Retinal pigment epithelial cell (primary cell): ENCODE results near the gene JAZF1.
A peak's percentile ranks its signal among the peaks of the same experiment; 100 is the strongest.

ENCODE experiments used
- DNase-seq: peaks from one replicate; pipeline ENCODE4 v3.0.0-alpha.2; 2010; ENCODE audit warnings: low read depth
- H3K4me3 ChIP-seq: 2 replicates; pipeline ENCODE4 v1.5.1; 2011; ENCODE audit warnings: mild to moderate bottlenecking, low read length, control low read depth, moderate library complexity
- TF ChIP-seq, protein P1 (sequence below): conservative IDR thresholded peaks from 2 replicates; pipeline ENCODE4 v1.5.1; 2011; ENCODE audit warnings: low read depth, low read length, control low read depth, inconsistent platforms

The JAZF1 gene

DNA sequence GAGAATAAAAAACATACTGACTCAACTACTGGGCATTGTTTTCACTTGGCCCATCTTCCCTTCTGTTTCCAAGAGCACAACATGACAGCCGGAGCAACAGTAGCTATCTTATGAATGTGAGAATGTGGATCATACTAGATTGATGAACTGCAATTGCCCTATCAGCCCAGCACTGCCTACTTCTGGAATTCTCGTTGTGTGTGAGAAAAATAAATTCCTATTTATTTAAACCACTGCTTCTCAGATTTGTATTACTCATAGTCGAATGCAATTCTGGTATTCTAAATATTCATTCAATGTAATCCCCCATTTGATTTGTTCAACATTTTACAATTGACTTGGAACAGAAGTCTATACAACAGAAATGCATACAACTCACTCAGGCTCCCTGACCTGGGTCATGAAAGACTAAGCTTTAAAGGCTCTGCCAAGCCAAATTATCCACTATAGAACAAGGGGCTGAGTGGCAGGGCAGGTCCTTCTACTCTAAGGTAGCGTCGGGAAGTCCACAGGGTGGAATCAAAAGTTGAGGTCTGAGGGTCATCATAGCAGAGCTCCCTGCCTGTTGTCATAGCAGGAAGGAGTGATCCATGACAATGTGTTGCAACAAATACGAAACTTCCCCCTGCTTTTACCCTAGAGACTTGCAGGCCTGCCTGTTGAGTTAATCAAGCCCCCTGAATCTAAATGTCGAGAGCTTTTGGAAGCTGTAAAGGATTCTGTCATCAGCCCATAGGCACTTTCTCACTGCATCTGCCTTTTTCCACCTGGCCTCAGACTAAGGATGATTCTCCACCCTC, 12.4 kb upstream of the JAZF1 start:
- TF ChIP-seq, protein P1, sequence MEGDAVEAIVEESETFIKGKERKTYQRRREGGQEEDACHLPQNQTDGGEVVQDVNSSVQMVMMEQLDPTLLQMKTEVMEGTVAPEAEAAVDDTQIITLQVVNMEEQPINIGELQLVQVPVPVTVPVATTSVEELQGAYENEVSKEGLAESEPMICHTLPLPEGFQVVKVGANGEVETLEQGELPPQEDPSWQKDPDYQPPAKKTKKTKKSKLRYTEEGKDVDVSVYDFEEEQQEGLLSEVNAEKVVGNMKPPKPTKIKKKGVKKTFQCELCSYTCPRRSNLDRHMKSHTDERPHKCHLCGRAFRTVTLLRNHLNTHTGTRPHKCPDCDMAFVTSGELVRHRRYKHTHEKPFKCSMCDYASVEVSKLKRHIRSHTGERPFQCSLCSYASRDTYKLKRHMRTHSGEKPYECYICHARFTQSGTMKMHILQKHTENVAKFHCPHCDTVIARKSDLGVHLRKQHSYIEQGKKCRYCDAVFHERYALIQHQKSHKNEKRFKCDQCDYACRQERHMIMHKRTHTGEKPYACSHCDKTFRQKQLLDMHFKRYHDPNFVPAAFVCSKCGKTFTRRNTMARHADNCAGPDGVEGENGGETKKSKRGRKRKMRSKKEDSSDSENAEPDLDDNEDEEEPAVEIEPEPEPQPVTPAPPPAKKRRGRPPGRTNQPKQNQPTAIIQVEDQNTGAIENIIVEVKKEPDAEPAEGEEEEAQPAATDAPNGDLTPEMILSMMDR = no peak
- H3K4me3 ChIP-seq = no peak overlapping the region
- DNase-seq = peak; percentile 60

DNA sequence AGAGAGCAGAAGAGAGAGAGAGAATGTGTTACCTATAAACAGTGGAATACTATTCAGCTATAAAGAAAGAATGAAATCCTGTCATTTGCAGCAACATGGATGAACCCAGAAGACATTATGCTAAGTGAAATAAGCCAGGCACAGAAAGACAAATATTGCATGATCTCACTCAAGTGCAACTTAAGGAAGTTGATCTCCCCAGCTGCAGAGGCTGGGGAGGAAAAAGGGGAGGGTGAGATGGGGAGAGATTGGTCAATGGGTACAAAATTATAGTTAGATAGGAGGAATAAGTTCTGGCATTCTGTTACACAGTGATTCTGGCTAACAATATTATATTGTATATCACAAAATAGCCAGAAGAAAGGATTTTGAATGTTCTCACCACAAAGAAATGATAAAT, 11.2 kb upstream of the JAZF1 start:
- TF ChIP-seq, protein P1 = no peak
- H3K4me3 ChIP-seq = no peak overlapping the region
- no peak for DNase-seq

DNA sequence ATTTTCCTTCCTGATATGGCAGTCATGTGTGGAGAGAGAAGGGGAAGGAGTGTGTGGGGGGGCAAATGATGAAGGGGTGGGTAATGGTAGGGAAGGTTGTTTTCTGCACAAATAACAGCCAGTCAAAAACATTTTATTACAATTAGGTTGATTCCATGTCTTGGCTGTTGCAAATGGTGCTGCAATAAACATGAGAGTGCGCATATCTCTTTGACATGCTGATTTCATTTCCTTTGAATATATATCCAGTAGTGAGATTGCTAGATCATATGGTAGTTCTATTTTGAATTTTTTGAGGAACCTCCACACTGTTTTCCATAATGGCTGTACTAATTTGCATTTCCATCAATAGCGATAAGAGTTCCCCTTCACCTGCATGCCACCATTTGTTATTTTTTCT, 10.6 kb upstream of the JAZF1 start:
- no peak overlapping the region for H3K4me3 ChIP-seq
- TF ChIP-seq, protein P1 = no peak
- no peak for DNase-seq

DNA sequence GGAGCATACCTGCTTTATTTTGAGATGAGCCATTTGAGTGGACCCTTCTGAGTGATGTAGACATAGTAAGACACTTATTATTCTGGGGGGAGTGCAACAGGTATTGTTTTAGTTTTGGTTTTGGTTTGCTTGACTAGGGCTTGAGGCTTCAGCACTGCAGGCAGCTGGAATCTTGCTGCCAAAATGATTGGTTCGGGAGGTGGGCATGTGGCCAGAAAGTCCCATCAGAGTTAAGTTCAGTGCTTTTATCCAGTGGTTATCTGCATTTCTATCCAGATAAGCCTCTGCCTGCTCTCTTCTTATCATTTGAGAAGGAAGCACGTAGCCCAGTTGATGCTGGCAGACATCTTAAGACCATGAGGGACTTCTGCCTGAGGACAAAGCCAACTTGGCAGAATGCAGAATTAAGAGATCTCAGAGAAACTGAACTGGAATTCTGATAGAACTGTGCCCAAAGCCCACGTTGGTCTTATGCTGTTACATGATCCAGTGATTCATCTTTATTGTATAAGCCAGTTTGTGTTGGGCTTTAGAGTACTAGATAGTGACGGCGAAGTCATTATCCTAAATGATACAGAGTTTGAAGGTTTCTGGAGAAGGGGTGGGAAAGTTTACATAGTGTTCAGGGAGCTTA, 9.6 kb upstream of the JAZF1 start:
- TF ChIP-seq, protein P1 = no peak

DNA sequence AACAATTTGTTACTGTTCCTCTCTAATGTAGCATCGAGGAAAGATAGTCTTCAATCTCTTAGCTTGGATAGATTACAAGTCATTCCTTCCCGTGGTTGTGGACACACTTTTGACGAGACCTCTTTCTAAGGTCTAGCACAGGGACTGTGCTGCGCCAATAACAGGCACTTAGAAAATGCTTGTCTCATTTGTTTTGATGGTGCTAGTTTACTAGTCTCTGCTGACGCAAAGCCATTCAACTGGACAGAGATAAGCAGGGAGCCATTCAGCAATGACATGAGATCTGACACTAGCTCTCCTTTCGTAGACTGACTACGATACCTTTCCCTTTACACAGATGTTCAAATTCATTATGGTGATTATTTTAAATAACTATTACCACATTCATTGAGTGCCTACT, 6.4 kb upstream of the JAZF1 start:
- TF ChIP-seq, protein P1 = no peak
- DNase-seq = no peak
- no peak overlapping the region for H3K4me3 ChIP-seq

More for the DNA sequence above, 9.6 kb upstream of the JAZF1 start:
- DNase-seq = no peak
- no peak overlapping the region for H3K4me3 ChIP-seq

DNA sequence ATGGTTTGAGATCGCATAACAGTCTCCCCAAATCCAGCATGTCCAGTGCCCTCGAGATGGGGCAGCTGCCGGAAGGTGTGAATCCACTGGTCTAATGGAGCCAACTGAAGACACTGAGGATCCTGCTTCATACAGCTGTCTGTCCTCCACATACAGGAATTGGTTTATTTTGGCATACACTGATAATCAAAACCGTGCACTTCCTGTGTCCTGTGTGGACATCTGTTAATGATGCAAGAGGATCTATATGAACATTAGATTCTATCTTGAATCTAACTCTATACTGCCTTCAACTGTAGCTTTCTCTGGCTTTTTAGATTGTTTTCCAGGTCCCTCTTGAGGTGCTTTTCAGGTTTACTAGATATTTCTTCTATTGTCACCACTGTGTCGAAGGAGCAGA, 3.0 kb upstream of the JAZF1 start:
- TF ChIP-seq, protein P1 = no peak
- DNase-seq = no peak
- no peak overlapping the region for H3K4me3 ChIP-seq

DNA sequence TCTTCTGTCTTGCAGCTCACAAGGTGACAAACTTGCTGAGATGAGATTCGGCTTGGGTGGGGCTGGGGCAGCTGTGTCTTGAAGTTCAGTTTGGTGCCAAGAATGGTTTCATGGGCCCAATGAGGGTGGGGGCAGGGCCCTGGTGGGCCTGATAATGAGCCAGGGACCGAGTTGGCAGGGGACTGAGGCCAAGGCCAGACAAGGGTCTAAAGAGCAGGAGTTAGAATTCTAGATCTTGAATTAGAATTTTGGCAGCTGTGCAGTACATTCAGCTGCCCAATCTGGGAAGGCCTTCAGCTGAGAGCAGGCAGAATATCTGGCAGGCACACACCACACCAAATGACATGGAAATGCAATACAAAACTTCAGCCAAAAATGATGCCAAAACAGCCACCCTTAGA, 1.5 kb upstream of the JAZF1 start:
- no peak overlapping the region for H3K4me3 ChIP-seq
- TF ChIP-seq, protein P1 = no peak
- no peak for DNase-seq
